Ishikawa (cell line): Measurements from ENCODE around the gene CRNKL1.

Experiments used
- CEBPB ChIP-seq: IDR thresholded peaks from 2 replicates; pipeline ENCODE4 v1.6.1; 2012
- CREB1 ChIP-seq: IDR thresholded peaks from 2 replicates; pipeline ENCODE4 v1.6.1; 2012; ENCODE audit warnings: low read depth
- EGR1 ChIP-seq: IDR thresholded peaks from 2 replicates; pipeline ENCODE4 v1.6.1; 2012
- EP300 ChIP-seq: IDR thresholded peaks from 2 replicates; pipeline ENCODE4 v1.6.1; 2012; ENCODE audit warnings: borderline replicate concordance
- MAX ChIP-seq: IDR thresholded peaks from 2 replicates; pipeline ENCODE4 v1.6.1; 2012
- RAD21 ChIP-seq: IDR thresholded peaks from 2 replicates; pipeline ENCODE4 v1.6.1; 2012; ENCODE audit warnings: low read depth
- REST ChIP-seq: IDR thresholded peaks from 2 replicates; pipeline ENCODE4 v1.6.1; 2012; ENCODE audit warnings: low read depth, mild to moderate bottlenecking
- TAF1 ChIP-seq: IDR thresholded peaks from 2 replicates; pipeline ENCODE4 v1.6.1; 2012; ENCODE audit warnings: low read depth, mild to moderate bottlenecking
- TCF12 ChIP-seq: IDR thresholded peaks from 2 replicates; pipeline ENCODE4 v1.6.1; 2012; ENCODE audit warnings: low read depth
- TEAD4 ChIP-seq: IDR thresholded peaks from 2 replicates; pipeline ENCODE4 v1.6.1; 2012
- USF1 ChIP-seq: IDR thresholded peaks from 2 replicates; pipeline ENCODE4 v1.6.1; 2012
- YY1 ChIP-seq: IDR thresholded peaks from 2 replicates; pipeline ENCODE4 v1.6.1; 2012; ENCODE audit warnings: low read depth
- ZBTB7A ChIP-seq: IDR thresholded peaks from 2 replicates; pipeline ENCODE4 v1.6.1; 2012; ENCODE audit warnings: low read depth

DNA sequence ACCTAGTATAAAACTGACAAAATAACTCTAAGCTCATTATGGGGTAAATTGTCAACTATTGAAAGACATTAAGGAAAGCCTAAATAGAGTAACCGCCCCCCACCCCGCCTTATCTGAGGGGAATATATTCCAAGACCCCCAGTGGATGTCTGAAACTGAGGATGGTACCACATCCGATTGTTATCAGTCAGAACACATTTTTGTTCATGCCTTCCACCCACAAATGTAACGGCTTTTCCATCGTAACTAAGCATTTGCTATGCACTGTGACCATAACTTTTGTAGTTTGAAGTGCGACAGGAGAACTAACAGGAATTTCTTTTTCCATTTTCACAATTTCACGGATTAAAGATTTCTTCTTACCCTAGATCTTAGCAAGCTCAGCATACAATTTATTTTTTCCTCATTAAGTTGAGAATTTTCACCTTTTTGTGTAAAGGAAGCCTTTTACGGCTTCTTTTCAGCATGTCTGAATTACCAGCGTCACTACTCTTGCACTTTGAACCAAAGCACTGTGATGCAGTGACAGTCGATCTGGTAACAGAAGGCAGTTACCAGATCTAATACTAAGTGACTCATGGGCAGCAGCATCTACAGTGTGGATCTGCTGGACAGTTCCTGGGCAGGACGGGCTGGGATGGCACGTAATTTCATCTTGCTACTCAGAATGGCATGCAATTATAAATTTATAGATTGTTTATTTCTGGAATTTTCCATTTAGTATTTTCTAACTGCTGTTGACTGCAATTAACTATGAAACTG lies 11.9 kb upstream of the CRNKL1 start:
- TF ChIP-seq MAX (no peak), EP300 (no peak), TAF1 (no peak), CEBPB (no peak), TEAD4 (no peak), CREB1 (no peak), USF1 (no peak), TCF12 (no peak), RAD21 (no peak), REST (peak; percentile 66), ZBTB7A (no peak), EGR1 (no peak), YY1 (no peak)
